ENCODE data around the gene ZNF276.

ZNF276 gene

DNA sequence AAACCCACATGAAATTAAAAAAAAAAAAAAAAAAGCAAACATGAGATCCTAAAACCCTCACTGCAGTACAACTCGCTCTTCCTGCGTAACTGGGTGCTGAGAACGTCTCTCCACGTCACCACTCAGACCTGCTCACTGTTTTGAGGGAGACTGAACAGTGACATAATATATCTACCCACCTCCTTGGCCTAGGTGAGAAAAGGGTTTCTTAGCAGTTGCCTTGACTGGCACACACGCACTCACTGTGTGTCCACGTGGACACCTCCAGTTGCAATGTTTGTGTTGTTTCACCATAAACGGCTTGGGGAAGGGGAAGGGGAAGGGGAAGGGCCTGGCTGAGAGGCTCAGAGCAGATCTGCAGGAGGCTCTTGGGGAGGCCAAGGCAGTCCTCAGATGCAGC is 63.1 kb downstream of the ZNF276 start:
- DNase-seq (ENCODE audit: insufficient read length, low spot score) (no peak), FAIRE-seq (no peak)
- no peak for TF ChIP-seq POLR2A (IDR thresholded peaks at IDR 0.05; ENCODE audit: low read depth, low read length)

DNA sequence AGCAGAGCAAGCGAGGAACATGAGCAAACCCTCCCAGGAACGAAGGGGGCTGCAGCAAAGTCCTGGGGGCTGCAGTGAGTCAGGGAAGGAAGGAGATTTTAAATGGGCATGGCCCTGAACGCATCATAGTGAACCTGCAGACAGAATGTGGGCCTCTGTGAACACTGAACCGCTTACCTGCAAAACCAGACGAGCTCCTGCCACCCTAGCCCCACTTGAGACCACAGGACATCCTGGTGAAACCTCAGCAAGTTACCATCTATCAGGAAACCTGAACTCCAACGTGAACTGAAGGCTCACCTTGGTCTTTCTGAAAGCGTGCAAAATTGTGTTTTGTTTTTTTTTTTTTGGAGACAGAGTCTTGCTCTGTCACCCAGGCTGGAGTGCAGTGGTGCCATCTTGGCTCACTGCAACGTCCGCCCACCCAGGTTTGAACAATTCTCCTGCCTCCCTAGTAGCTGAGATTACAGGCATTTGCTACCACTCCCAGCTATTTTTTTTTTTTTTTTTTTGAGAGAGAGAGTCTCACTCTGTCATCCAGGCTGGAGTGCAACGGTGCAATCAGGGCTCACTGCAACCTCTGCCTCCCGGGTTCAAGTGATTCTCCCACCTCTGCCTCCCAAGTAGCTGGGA is 64.3 kb downstream of the ZNF276 start:
- TF ChIP-seq POLR2A (IDR thresholded peaks at IDR 0.05; ENCODE audit: low read depth, low read length), result no peak
- FAIRE-seq, result no peak
- DNase-seq (ENCODE audit: insufficient read length, low spot score), result no peak

DNA sequence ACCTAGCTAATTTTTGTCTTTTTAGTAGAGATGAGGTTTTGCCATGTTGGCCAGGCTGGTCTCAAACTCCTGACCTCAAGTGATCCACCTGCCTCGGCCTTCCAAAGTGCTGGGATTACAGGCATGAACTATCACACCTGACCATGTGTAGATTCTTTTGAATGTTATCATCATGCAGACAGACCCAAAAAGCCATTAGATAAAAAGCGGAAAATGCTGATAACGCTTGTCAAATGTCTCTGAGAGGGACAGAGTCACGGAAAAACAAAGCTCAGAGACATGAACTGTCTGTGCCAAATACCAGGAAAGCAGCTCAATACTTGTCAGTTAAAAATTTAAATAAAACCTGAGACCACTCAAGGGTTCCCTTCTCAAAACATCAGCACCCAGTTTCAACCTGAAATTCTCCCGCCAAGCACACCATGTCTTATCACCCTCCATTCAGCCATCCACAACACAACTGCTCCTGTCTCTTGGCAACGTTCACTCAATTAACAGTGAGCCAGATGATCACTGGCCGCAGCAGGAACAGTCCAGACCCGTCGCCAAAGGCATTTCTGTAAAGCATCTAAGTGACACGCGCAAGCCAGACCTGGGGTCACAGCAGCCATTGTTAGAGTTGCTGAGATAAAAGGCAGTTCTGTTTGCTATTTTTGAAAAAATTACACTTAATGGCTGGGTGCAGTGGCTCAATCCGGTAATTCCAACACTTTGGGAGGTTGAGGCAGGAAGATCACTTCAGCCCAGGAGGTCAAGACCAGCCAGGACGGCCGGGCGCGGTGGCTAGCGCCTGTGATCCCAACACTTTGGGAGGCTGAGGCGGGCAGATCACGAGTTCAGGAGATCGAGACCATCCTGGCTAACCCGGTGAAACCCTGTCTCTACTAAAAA is 65.4 kb downstream of the ZNF276 start:
- no peak for TF ChIP-seq POLR2A (IDR thresholded peaks at IDR 0.05; ENCODE audit: low read depth, low read length)
- FAIRE-seq (no peak), DNase-seq (ENCODE audit: insufficient read length, low spot score) (no peak)

DNA sequence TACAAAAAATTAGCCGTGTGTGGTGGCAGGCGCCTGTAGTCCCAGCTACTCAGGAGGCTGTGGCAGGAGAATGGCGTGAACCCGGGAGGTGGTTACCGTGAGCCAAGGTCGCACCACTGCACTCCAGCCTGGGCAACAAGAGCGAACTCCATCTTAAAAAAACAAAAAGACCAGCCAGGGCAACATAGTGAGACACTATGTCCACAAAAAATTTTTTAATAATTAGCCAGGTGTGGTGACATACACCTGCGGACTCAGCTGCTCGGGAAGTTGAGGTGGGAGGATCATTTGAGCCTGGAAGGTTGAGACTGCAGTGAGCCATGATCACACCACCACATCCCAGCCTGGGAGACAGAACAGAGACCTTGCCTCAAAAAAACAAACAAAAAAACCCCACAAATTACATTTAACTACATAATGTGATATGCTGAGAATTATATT is 66.0 kb downstream of the ZNF276 start:
- no peak for DNase-seq (ENCODE audit: insufficient read length, low spot score)
- no peak for TF ChIP-seq POLR2A (IDR thresholded peaks at IDR 0.05; ENCODE audit: low read depth, low read length)
- no peak for FAIRE-seq
